Kidney (tissue), 14 donors: ENCODE results near the gene THAP5. TPM values are rescaled to one million over a fixed set of nuclear protein-coding genes. Genes with fewer than 3 reads are reported as not detected.
A peak's percentile ranks its signal among the peaks of the same experiment; 100 is the strongest.

ENCODE experiments used
- DNase-seq, 5 donors: peaks; one replicate each; pipeline ENCODE4 v3.0.0-alpha.2; 2013 to 2020
- FAIRE-seq: peaks from 2 replicates; lab custom pipeline; 2012; peaks lifted over from hg19 to GRCh38; lab: Jason Lieb, UNC
- H3K27ac ChIP-seq, 2 donors: one replicate each; pipeline ENCODE4 v1.7.0; 2013; ENCODE audit warnings: low read depth in 2 of 2, low read length in 2 of 2, inconsistent platforms in 1 of 2
- H3K27me3 ChIP-seq: one replicate; pipeline ENCODE4 v1.7.1; 2013; ENCODE audit warnings: low read length, inconsistent platforms; ENCODE audit not compliant: control insufficient read depth, insufficient read depth
- H3K36me3 ChIP-seq, 3 donors: one replicate each; pipeline versions ENCODE4 v1.7.0 to v1.7.1; 2013; ENCODE audit warnings: low read length in 3 of 3, control low read depth in 1 of 3, inconsistent platforms in 1 of 3; ENCODE audit not compliant: insufficient read depth in 3 of 3, control insufficient read depth in 2 of 3
- H3K4me1 ChIP-seq, 3 donors: one replicate each; pipeline versions ENCODE4 v1.7.0 to v1.7.1; 2013; ENCODE audit warnings: low read length in 3 of 3, inconsistent platforms in 1 of 3, low read depth in 1 of 3; ENCODE audit not compliant: control insufficient read depth in 2 of 3, insufficient read depth in 2 of 3
- H3K4me3 ChIP-seq, 3 donors: one replicate each; pipeline versions ENCODE4 v1.7.0 to v1.8.1; 2013; ENCODE audit warnings: low read length in 3 of 3, control low read depth in 1 of 3, inconsistent platforms in 1 of 3
- H3K9ac ChIP-seq, 3 donors: one replicate each; pipeline versions ENCODE4 v1.7.0 to v1.7.1; 2013; ENCODE audit warnings: low read length in 3 of 3, control low read depth in 1 of 3, inconsistent platforms in 1 of 3
- H3K9me3 ChIP-seq, 3 donors: one replicate each; pipeline versions ENCODE4 v1.7.0 to v1.7.1; 2013; ENCODE audit warnings: low read length in 3 of 3, control low read depth in 1 of 3, inconsistent platforms in 1 of 3; ENCODE audit not compliant: control insufficient read depth in 2 of 3, insufficient read depth in 1 of 3
- CTCF ChIP-seq: IDR thresholded peaks from 3 replicates; pipeline ENCODE4 v1.5.1; 2012; ENCODE audit warnings: mild to moderate bottlenecking, moderate library complexity, borderline replicate concordance; ENCODE audit not compliant: insufficient read depth; ENCODE audit errors: extremely low read depth
- intact Hi-C: fragments of 100-400 bp; cut with DNase I; formaldehyde crosslinking; loops from one replicate; pipeline ENCODE4 v1.11.1; 2022
- polyA plus RNA-seq: library from polyadenylated mRNA; stranded (reverse); fragments of 350-450 nt; fragmentation: Illumina TruSeq; extraction: RNeasy Lipid Tissue Mini Kit (QIAGEN cat#74804); gene quantifications from one replicate; pipeline ENCODE4 v1.2.3, GENCODE V29; 2014; ENCODE audit warnings: low read depth, low replicate concordance; ENCODE audit not compliant: insufficient read depth
- total RNA-seq: library from RNA; stranded (reverse); fragmentation: NEBNext Ultra II Directional; extraction: Animal tissue kit (Norgen Biotek cat#: 25700); gene quantifications from one replicate; pipeline ENCODE4 v1.2.1, GENCODE V29; 2021
- donor health status: control.
- donor health status: control.
- donor health status: control.
- donor health status: control.
- donor health status: control.
- donor health status: DM: yes; HTN: yes; CAD: no.
- donor health status: Normal renal cell carcinoma (clear cell type).

The THAP5 gene
- total and polyA plus RNA-seq, 2 donors from 2014 or later: 9.4 to 32.6 TPM

GRCh38 chr7:108581655-108582491 is 12.4 kb upstream of the THAP5 start:
- no peak for FAIRE-seq
- TF ChIP-seq CTCF: no peak

GRCh38 chr7:108580298-108580697 is 10.8 kb upstream of the THAP5 start:
- H3K27me3 ChIP-seq: no peaks in the 10 kb centered on the region
- no peak overlapping the region for H3K27ac ChIP-seq
- peaks cover 0 to 7% (median 3%) of the 10 kb centered on the region in 3 donors for H3K4me1 ChIP-seq
- FAIRE-seq (no peak), DNase-seq (no peak)
- no peak for TF ChIP-seq CTCF
- H3K36me3 ChIP-seq: peaks cover 0 to 20% (median 0%) of the 10 kb centered on the region in 3 donors
- intact Hi-C loops: no loop called here
- no peak overlapping the region for H3K9ac ChIP-seq
- H3K9me3 ChIP-seq: peaks cover 0 to 12% (median 3%) of the 10 kb centered on the region in 3 donors
- no peak overlapping the region for H3K4me3 ChIP-seq

More at GRCh38 chr7:108581655-108582491, 12.4 kb upstream of the THAP5 start:
- H3K27me3 ChIP-seq: no peaks in the 10 kb centered on the region
- intact Hi-C loops: no loop called here
- H3K36me3 ChIP-seq: peaks cover 0 to 12% (median 0%) of the 10 kb centered on the region in 3 donors
- H3K27ac ChIP-seq: peak overlapping the region; percentile 60 to 71
- H3K4me3 ChIP-seq: no peak overlapping the region
- peak in 2 of 5 donors; percentile 75 to 83 for DNase-seq
- H3K9ac ChIP-seq: no peak overlapping the region
- H3K9me3 ChIP-seq: peaks cover 0 to 12% (median 3%) of the 10 kb centered on the region in 3 donors
- peaks cover 0 to 5% (median 3%) of the 10 kb centered on the region in 3 donors for H3K4me1 ChIP-seq

GRCh38 chr7:108578937-108579336 is 9.4 kb upstream of the THAP5 start:
- FAIRE-seq: no peak

More at GRCh38 chr7:108578937-108579336, 9.4 kb upstream of the THAP5 start:
- no peak for TF ChIP-seq CTCF
- Histone ChIP-seq H3K36me3 (peaks cover 0 to 23% (median 0%) of the 10 kb centered on the region in 3 donors), H3K27me3 (no peaks in the 10 kb centered on the region), H3K4me3 (no peak overlapping the region), H3K9ac (no peak overlapping the region), H3K27ac (no peak overlapping the region), H3K9me3 (peaks cover 0 to 12% (median 3%) of the 10 kb centered on the region in 3 donors), H3K4me1 (peaks cover 0 to 7% (median 3%) of the 10 kb centered on the region in 3 donors)
- intact Hi-C loops: no loop called here
- no peak for DNase-seq
